HepG2 (cell line): Measurements from ENCODE around the gene BANK1. TPM values are rescaled to one million over a fixed set of nuclear protein-coding genes. Genes with fewer than 3 reads are reported as not detected.

Experiments
- AHR ChIP-seq: IDR thresholded peaks from 2 replicates; pipeline ENCODE4 v1.6.1; 2018; ENCODE audit warnings: missing genetic modification reagents, missing compliant biosample characterization
- EED ChIP-seq: sonication (generic); formaldehyde crosslinking; IDR thresholded peaks from 2 replicates; pipeline ENCODE4 v1.5.0; 2020; ENCODE audit warnings: mild to moderate bottlenecking, missing genetic modification reagents
- EZH2 ChIP-seq: conservative IDR thresholded peaks from 2 replicates; pipeline ENCODE4 v1.6.1; 2012; ENCODE audit warnings: mild to moderate bottlenecking, low read depth, low read length, moderate library complexity
- KDM5B ChIP-seq: sonication (generic); formaldehyde crosslinking; IDR thresholded peaks from 2 replicates; pipeline ENCODE4 v1.4.0; 2020; ENCODE audit warnings: missing genetic modification reagents, mild to moderate bottlenecking, borderline replicate concordance
- KLF9 ChIP-seq: IDR thresholded peaks from 2 replicates; pipeline ENCODE4 v1.6.1; 2016; ENCODE audit warnings: low read depth
- MXD4 ChIP-seq: IDR thresholded peaks from 2 replicates; pipeline ENCODE4 v1.6.1; 2016; ENCODE audit warnings: mild to moderate bottlenecking, missing biosample characterization, missing genetic modification reagents
- PHF8 ChIP-seq: sonication (generic); formaldehyde crosslinking; IDR thresholded peaks from 2 replicates; pipeline ENCODE4 v1.5.0; 2020; ENCODE audit warnings: missing genetic modification reagents
- RAD21 ChIP-seq: fragments of 450-650 bp; formaldehyde crosslinking; IDR thresholded peaks from 2 replicates; pipeline ENCODE4 v1.5.0; 2020; ENCODE audit warnings: mild to moderate bottlenecking
- RBFOX2 ChIP-seq: fragments of 200-400 bp; formaldehyde crosslinking; IDR thresholded peaks from 2 replicates; pipeline ENCODE4 v1.6.1; 2017; ENCODE audit warnings: low read depth, mild to moderate bottlenecking, low read length
- SATB2 ChIP-seq: sonication (generic); formaldehyde crosslinking; IDR thresholded peaks from 2 replicates; pipeline ENCODE4 v1.5.0; 2020; ENCODE audit warnings: missing genetic modification reagents
- SIN3A ChIP-seq: IDR thresholded peaks from 2 replicates; pipeline ENCODE4 v1.6.1; 2011; ENCODE audit warnings: low read depth, mild to moderate bottlenecking, control low read depth, low read length, borderline replicate concordance
- SIN3B ChIP-seq: fragments of 150-350 bp; IDR thresholded peaks from 2 replicates; pipeline ENCODE4 v1.6.1; 2014; ENCODE audit warnings: low read length
- THYN1 ChIP-seq: sonication (generic); formaldehyde crosslinking; IDR thresholded peaks from 2 replicates; pipeline ENCODE4 v1.8.1; 2023; ENCODE audit warnings: low read depth, mild to moderate bottlenecking, moderate library complexity, missing genetic modification reagents, borderline replicate concordance
- ZNF501 ChIP-seq: sonication (generic); formaldehyde crosslinking; IDR thresholded peaks from 2 replicates; pipeline ENCODE4 v1.5.1; 2020; ENCODE audit warnings: mild to moderate bottlenecking, moderate library complexity, missing genetic modification reagents
- ZNF564 ChIP-seq: sonication (generic); formaldehyde crosslinking; IDR thresholded peaks from 2 replicates; pipeline ENCODE4 v1.8.1; 2023; ENCODE audit warnings: mild to moderate bottlenecking, missing genetic modification reagents
- ZNF598 ChIP-seq: sonication (generic); formaldehyde crosslinking; IDR thresholded peaks from 2 replicates; pipeline ENCODE4 v1.5.1; 2020; ENCODE audit warnings: mild to moderate bottlenecking, missing genetic modification reagents, borderline replicate concordance
- ZNF768 ChIP-seq: sonication (generic); formaldehyde crosslinking; IDR thresholded peaks from 2 replicates; pipeline ENCODE4 v1.4.0; 2020; ENCODE audit warnings: missing genetic modification reagents
- ZNF878 ChIP-seq: sonication (generic); formaldehyde crosslinking; IDR thresholded peaks from 2 replicates; pipeline ENCODE4 v1.8.1; 2023; ENCODE audit warnings: mild to moderate bottlenecking, missing genetic modification reagents, moderate library complexity
- polyA plus RNA-seq, 8 experiments: library from polyadenylated mRNA; depleted of rRNA in 3 of 8; stranded (reverse) in 7 of 8; unstranded in 1 of 8; fragments of >200 nt; fragmentation: Illumina TruSeq in 4 of 8; extraction: Trizol in 4 of 8; gene quantifications; 2 replicates each; pipeline versions ENCODE4 v1.2.1 to v1.2.3, GENCODE V29; 2011 to 2016; ENCODE audit warnings: low read depth in 4 of 8, missing spikeins in 1 of 8, mixed read lengths in 1 of 8; ENCODE audit not compliant: insufficient read depth in 1 of 8
- total RNA-seq, 5 experiments: library from RNA; depleted of rRNA; stranded (reverse); fragments of >200 nt; fragmentation: Illumina TruSeq; extraction: Trizol; gene quantifications; 2 replicates each; pipeline ENCODE4 v1.2.3, GENCODE V29; 2016; ENCODE audit warnings: low read depth in 1 of 5
- TF ChIP-seq, protein P1 (sequence below): IDR thresholded peaks from 2 replicates; pipeline ENCODE4 v1.6.1; 2016; ENCODE audit warnings: mild to moderate bottlenecking
- TF ChIP-seq, protein P2 (sequence below): sonication (generic); formaldehyde crosslinking; IDR thresholded peaks from 2 replicates; pipeline ENCODE4 v1.4.0; 2020; ENCODE audit warnings: missing genetic modification reagents
- TF ChIP-seq, protein P3 (sequence below): sonication (generic); formaldehyde crosslinking; IDR thresholded peaks from 2 replicates; pipeline ENCODE4 v1.5.0; 2020; ENCODE audit warnings: mild to moderate bottlenecking, missing genetic modification reagents
- TF ChIP-seq, protein P4 (sequence below): sonication (generic); formaldehyde crosslinking; IDR thresholded peaks from 2 replicates; pipeline ENCODE4 v1.5.0; 2020; ENCODE audit warnings: mild to moderate bottlenecking, missing genetic modification reagents

Gene BANK1
- total and polyA plus RNA-seq, 2 of the 13 experiments (the other 11 are each of a cell fraction or from before 2014, with no cell fraction given), result 0.15 TPM; not detected in 1

DNA sequence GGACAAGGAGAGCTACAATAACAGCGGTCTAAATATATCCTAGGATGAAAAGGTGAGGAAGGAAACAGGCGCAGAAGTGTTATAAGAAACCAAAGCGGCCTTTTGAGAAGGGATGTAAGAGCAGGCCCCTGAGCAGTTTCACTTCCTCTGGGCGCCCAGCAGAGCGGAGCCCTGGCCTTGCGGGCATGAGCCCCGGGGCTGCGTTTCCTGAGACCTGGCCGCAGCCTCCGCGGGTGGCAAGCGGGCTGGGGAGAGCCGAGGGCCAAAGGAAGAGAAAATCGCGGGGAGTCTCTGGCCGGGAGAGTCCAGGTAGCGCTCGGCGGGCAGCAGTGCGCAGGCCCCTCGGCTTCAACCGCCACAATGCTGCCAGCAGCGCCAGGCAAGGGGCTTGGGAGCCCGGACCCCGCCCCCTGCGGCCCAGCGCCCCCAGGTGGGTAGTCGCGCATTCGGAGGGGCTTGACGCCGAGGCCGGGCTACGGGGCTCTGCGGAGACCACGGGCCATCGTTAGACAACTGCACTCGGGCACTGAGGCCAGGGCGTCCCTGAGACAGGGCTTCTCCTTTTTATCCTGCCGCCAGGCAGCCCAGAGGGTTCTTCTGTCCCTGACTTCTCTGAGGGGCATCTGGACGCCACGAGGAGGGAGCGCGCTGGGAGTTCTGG, at the start of gene BANK1 (continued):
- TF ChIP-seq EZH2 (0 out of 2 replicates have a peak, but pooled peaks have one; percentile 78), ZNF598 (CRISPR knock-in tag) (0 out of 2 replicates have a peak, but pooled peaks have one; percentile 16), RAD21 (CRISPR knock-in tag) (no peak), SIN3A (no peak), KDM5B (CRISPR knock-in tag) (peak; percentile 53; the same call in 1 of the 2 replicates), SATB2 (CRISPR knock-in tag) (no peak), ZNF878 (CRISPR knock-in tag) (no peak), ZNF768 (CRISPR knock-in tag) (no peak), ZNF501 (peak; percentile 43; the same call in 1 of the 2 replicates), SIN3B (no peak), RBFOX2 (0 out of 2 replicates have a peak, but pooled peaks have one; percentile 22), THYN1 (CRISPR knock-in tag) (no peak), MXD4 (CRISPR knock-in tag) (no peak), PHF8 (peak; percentile 37; the same call in 1 of the 2 replicates), KLF9 (no peak), EED (0 out of 2 replicates have a peak, but pooled peaks have one; percentile 29), ZNF564 (0 out of 2 replicates have a peak, but pooled peaks have one; percentile 58), AHR (no peak)
- TF ChIP-seq, protein P1, sequence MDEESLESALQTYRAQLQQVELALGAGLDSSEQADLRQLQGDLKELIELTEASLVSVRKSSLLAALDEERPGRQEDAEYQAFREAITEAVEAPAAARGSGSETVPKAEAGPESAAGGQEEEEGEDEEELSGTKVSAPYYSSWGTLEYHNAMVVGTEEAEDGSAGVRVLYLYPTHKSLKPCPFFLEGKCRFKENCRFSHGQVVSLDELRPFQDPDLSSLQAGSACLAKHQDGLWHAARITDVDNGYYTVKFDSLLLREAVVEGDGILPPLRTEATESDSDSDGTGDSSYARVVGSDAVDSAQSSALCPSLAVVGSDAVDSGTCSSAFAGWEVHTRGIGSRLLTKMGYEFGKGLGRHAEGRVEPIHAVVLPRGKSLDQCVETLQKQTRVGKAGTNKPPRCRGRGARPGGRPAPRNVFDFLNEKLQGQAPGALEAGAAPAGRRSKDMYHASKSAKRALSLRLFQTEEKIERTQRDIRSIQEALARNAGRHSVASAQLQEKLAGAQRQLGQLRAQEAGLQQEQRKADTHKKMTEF (CRISPR knock-in tag), result peak; percentile 38; the same call in 1 of the 2 replicates
- TF ChIP-seq, protein P2, sequence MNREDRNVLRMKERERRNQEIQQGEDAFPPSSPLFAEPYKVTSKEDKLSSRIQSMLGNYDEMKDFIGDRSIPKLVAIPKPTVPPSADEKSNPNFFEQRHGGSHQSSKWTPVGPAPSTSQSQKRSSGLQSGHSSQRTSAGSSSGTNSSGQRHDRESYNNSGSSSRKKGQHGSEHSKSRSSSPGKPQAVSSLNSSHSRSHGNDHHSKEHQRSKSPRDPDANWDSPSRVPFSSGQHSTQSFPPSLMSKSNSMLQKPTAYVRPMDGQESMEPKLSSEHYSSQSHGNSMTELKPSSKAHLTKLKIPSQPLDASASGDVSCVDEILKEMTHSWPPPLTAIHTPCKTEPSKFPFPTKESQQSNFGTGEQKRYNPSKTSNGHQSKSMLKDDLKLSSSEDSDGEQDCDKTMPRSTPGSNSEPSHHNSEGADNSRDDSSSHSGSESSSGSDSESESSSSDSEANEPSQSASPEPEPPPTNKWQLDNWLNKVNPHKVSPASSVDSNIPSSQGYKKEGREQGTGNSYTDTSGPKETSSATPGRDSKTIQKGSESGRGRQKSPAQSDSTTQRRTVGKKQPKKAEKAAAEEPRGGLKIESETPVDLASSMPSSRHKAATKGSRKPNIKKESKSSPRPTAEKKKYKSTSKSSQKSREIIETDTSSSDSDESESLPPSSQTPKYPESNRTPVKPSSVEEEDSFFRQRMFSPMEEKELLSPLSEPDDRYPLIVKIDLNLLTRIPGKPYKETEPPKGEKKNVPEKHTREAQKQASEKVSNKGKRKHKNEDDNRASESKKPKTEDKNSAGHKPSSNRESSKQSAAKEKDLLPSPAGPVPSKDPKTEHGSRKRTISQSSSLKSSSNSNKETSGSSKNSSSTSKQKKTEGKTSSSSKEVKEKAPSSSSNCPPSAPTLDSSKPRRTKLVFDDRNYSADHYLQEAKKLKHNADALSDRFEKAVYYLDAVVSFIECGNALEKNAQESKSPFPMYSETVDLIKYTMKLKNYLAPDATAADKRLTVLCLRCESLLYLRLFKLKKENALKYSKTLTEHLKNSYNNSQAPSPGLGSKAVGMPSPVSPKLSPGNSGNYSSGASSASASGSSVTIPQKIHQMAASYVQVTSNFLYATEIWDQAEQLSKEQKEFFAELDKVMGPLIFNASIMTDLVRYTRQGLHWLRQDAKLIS, result no peak
- TF ChIP-seq, protein P3, sequence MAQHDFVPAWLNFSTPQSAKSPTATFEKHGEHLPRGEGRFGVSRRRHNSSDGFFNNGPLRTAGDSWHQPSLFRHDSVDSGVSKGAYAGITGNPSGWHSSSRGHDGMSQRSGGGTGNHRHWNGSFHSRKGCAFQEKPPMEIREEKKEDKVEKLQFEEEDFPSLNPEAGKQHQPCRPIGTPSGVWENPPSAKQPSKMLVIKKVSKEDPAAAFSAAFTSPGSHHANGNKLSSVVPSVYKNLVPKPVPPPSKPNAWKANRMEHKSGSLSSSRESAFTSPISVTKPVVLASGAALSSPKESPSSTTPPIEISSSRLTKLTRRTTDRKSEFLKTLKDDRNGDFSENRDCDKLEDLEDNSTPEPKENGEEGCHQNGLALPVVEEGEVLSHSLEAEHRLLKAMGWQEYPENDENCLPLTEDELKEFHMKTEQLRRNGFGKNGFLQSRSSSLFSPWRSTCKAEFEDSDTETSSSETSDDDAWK, result no peak
- TF ChIP-seq, protein P4, sequence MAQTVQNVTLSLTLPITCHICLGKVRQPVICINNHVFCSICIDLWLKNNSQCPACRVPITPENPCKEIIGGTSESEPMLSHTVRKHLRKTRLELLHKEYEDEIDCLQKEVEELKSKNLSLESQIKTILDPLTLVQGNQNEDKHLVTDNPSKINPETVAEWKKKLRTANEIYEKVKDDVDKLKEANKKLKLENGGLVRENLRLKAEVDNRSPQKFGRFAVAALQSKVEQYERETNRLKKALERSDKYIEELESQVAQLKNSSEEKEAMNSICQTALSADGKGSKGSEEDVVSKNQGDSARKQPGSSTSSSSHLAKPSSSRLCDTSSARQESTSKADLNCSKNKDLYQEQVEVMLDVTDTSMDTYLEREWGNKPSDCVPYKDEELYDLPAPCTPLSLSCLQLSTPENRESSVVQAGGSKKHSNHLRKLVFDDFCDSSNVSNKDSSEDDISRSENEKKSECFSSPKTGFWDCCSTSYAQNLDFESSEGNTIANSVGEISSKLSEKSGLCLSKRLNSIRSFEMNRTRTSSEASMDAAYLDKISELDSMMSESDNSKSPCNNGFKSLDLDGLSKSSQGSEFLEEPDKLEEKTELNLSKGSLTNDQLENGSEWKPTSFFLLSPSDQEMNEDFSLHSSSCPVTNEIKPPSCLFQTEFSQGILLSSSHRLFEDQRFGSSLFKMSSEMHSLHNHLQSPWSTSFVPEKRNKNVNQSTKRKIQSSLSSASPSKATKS (CRISPR knock-in tag), result no peak
